Subcutaneous adipose tissue (tissue), 4 donors: Measurements from ENCODE around the gene PCBP3. TPM values are rescaled to one million over a fixed set of nuclear protein-coding genes. Genes with fewer than 3 reads are reported as not detected.

Source experiments
- CTCF ChIP-seq: fragments of 450-650 bp; IDR thresholded peaks from one replicate; pipeline ENCODE4 v1.5.1; 2016; ENCODE audit warnings: low read depth, mild to moderate bottlenecking, control low read depth, antibody characterized with exemption, moderate library complexity
- total RNA-seq, 4 donors: library from RNA; depleted of rRNA; stranded (reverse); fragments of >200 nt; gene quantifications; one replicate each; pipeline ENCODE4 v1.1.0, GENCODE V29; 2016

Gene PCBP3
- total RNA-seq, 4 donors from 2014 or later, result 3.4 to 11.0 (median 5.7) TPM

GRCh38 chr21:45630876-45631275, 12.6 kb upstream of the PCBP3 start:
- no peak for TF ChIP-seq CTCF

GRCh38 chr21:45631540-45631939, 12.0 kb upstream of the PCBP3 start:
- TF ChIP-seq CTCF, result no peak

GRCh38 chr21:45632160-45632559, 11.4 kb upstream of the PCBP3 start:
- no peak for TF ChIP-seq CTCF

- TF ChIP-seq CTCF, result no peak
Measured at GRCh38 chr21:45632637-45633251, 10.8 kb upstream of the PCBP3 start.

- no peak for TF ChIP-seq CTCF
Measured at GRCh38 chr21:45634511-45635183, 8.9 kb upstream of the PCBP3 start.

- no peak for TF ChIP-seq CTCF
Measured at GRCh38 chr21:45635271-45636151, 8.0 kb upstream of the PCBP3 start.

- TF ChIP-seq CTCF, result no peak
Measured at GRCh38 chr21:45636459-45636858, 7.1 kb upstream of the PCBP3 start.
